M059J (cell line): ENCODE results near the gene CT45A9. TPM values are rescaled to one million over a fixed set of nuclear protein-coding genes. Genes with fewer than 3 reads are reported as not detected.
"Not testable (repeated sequence)": the region's sequence is repeated elsewhere in the genome, so short reads cannot be mapped to it uniquely, and the experiment has no call there.

Source experiments
- DNase-seq: peaks from one replicate; pipeline ENCODE4 v3.0.0-alpha.2; 2012; ENCODE audit warnings: low read depth
- total RNA-seq: library from RNA; depleted of rRNA; stranded (reverse); fragments of >200 nt; shearing (Covaris generic); gene quantifications from 2 replicates; pipeline ENCODE4 v1.2.3, GENCODE V29; 2014; rRNA removed

The CT45A9 gene, protein sequence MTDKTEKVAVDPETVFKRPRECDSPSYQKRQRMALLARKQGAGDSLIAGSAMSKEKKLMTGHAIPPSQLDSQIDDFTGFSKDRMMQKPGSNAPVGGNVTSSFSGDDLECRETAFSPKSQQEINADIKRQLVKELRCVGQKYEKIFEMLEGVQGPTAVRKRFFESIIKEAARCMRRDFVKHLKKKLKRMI
- not detected in 2 replicates for total RNA-seq

DNA sequence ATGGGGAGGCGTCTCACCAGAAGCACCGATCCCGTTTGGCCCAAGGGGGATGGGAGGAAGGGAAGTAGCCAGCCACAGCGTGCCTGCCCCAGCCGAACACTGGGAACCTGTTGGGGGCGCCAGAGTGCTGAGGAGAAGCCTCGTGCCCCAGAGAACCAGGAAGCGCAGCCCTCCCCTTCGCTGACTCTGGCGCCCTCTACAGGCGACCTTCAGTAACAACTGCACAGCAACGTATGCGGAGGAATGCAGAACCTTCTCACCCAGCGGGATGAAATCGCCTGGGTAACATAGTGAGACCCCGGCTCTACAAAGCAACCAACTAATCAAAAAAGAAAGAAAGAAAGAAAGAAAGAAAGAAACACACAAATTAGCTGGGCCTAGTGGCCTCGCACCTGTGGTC lies at the start of gene CT45A9:
Gene CT45A9 (minus strand): TSS at position 101 of the 400 bp plus-strand sequence. CDS start 3,751 bp downstream, outside the sequence.
- not testable (repeated sequence) for DNase-seq

DNA sequence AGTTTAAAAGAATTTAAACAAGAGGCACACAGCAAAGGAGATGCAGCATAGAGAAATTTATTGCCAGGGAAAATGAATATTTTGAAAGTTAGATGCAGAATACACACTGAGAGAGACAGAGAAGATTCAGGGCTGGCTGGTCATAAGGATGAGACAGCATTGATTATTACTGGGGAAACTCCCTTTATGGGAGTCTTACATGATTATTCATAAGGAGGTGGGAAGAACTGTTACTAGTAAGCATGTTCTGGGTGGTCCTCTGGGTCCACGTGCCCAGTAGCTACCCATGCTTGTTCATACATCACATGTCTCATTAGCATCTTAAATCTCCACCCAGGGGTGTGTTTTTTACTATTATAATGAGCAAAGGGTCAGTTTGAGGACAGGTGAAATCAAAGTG lies 48.9 kb upstream of the CT45A9 start:
- not testable (repeated sequence) for DNase-seq

DNA sequence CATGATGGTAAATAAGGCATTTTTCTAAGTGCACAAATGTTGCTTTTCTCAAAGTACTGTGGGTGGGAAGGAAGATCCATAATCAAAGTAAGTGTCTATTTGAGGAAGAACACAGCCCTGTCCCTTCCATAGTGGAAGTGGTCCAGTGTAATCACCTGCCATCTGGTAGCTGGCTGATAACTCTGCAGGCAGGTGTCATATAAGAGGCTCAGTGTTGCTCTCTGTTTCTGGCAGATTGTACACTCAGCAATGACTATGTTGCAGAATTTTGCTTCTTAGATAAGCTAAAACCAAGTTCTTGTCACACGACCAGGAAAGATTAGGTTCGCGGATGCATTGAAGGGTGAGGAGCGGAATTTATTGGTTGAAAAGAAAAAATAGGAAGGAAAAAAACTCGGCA lies 42.8 kb upstream of the CT45A9 start:
- no peak for DNase-seq

DNA sequence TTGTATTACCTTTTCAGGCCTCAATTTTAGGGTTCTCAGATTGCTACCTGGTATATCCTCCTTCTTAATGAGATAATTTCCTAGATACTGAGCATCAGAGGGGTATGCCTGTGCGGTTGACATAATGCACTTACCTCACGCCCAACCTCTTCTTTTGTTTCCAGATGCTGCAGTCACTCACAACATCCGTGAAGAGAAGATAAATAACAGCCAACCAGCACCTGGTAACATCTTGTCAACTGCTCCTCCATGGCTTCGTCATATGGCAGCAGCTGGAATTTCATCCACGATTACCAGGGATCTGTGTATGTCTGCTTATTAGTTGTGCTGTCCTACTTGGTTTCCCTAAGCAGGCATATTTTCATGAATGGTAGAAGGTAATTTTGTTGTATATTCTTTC lies 38.6 kb upstream of the CT45A9 start:
- no peak for DNase-seq

DNA sequence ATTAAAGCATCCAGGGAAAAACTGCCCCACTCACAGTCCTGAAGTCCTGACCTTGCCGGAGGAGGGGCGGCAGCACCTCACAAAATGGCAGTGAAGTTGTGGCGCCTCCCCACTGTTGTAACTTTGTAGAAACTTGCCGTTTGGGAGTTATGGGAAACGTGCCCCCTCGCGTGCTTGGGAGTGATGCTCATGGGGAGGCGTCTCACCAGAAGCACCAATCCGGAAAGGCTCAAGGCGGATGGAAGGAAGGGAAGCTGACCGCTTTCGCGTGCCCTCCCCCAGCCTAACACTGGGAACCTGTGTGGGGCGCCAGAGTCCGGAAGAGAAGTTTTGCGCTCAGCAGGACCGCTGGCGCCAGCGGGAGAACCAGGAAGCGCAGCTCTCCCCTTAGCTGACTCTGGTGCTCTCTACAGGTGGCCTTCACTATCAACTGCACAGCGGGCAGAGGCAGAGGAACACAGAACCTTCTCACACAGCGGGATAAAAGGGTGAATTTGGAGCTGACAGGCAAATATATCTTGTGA lies 21.7 kb upstream of the CT45A9 start, which contains the start of the genes CT45A10 and SAGE1:
Gene CT45A10 (minus strand): TSS at position 151 of the 524 bp plus-strand sequence. CDS start 8,100 bp downstream, outside the sequence.
Gene SAGE1 (plus strand): TSS at position 423 of the 524 bp plus-strand sequence. CDS start 2,527 bp downstream, outside the sequence.
- DNase-seq, result no peak

DNA sequence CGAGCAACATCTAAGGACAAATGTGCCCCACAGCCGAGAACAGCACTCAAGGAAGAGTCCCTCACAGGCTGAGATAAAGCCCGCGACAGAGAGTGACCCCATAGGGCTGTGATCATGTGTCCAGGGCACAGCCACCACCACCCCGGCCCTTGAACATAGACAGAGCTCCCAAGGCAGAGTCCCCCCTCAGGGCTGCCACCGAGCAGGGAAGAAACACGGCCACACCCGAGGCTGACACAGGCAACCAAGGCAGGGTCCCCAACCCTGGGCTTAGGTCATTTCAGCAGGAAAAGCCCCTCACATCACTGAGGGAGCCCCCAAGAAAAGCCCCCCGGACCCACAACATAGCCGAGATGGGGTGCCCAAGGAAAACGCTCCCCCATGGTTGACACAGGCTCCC lies 21.2 kb upstream of the CT45A9 start:
- no peak for DNase-seq

DNA sequence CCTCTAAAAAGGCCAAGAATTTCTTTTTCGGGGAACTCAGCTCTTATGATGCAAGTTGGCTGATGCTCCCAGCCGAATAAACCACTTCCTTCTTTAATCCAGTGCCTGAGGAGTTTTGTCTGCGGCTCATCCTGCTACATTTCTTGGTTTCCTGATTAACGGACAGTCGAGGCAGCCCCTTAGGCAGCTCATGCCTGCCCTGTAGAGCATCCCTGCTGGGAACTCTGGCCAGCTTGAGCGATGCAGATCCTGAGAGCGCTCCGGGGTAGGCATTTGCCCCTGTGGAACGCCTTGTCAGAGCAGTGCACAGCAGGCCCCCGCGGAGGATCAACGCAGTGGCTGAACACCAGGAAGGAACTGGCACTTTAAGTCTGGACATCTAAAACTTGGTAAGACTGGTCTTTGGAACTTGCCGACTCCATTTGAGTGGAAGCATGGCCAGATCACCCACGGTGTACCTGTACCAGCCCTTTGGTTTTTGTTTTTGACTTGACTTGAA lies 18.5 kb upstream of the CT45A9 start:
- no peak for DNase-seq

DNA sequence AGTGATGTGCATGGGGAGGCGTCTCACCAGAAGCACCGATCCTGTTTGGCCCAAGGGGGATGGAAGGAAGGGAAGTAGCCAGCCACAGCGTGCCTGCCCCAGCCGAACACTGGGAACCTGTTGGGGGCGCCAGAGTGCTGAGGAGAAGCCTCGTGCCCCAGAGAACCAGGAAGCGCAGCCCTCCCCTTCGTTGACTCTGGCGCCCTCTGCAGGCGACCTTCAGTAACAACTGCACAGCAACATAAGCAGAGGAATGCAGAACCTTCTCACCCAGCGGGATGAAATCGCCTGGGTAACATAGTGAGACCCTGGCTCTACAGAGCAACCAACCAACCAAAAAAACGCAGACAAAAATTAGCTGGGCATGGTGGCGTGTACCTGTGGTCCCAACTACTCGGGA lies 17.4 kb upstream of the CT45A9 start:
- peak; percentile 16 for DNase-seq

DNA sequence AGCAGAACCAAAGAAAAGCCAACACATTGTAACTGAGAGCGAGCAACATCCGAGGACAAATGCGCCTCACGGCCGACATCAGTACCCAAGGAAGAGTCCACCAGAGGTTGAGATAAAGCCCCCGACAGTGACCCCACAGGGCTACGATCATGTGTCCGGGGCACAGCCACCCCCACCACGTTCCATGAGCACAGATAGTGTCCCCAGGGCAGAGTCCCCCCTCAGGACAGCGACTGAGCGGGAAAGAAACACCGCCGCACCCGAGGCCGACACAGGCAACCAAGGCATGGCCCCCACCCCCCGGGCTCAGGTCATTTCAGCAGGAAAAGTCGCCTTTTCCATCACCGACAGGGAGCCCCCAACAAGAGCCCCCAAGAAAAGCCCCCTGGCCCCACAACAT lies 16.6 kb upstream of the CT45A9 start:
- DNase-seq, result not testable (repeated sequence)

DNA sequence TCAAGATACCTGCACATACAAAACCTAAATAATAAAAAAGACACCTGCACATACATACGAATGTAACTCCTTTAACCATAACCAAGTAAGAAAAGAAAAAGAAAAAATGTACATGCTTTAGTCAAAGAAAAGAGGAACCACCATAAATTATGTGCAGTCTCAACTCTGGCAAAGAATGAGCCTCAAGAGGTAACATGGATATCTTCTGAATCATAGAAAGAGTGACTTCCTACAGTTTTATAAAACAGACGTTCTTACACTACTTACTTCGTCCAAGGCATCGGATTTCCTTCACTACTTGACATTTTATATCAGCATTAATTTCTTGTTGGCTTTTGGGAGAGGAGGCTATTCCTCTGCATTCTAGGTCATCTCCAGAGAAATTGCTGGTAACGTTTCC lies 11.1 kb upstream of the CT45A9 start:
- DNase-seq, result not testable (repeated sequence)

DNA sequence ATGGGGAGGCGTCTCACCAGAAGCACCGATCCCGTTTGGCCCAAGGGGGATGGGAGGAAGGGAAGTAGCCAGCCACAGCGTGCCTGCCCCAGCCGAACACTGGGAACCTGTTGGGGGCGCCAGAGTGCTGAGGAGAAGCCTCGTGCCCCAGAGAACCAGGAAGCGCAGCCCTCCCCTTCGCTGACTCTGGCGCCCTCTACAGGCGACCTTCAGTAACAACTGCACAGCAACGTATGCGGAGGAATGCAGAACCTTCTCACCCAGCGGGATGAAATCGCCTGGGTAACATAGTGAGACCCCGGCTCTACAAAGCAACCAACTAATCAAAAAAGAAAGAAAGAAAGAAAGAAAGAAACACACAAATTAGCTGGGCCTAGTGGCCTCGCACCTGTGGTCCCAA lies 17.2 kb downstream of the CT45A9 start, which contains the start of gene CT45A8:
Gene CT45A8 (minus strand): TSS at position 101 of the 400 bp plus-strand sequence. CDS start 3,755 bp downstream, outside the sequence.
- not testable (repeated sequence) for DNase-seq

DNA sequence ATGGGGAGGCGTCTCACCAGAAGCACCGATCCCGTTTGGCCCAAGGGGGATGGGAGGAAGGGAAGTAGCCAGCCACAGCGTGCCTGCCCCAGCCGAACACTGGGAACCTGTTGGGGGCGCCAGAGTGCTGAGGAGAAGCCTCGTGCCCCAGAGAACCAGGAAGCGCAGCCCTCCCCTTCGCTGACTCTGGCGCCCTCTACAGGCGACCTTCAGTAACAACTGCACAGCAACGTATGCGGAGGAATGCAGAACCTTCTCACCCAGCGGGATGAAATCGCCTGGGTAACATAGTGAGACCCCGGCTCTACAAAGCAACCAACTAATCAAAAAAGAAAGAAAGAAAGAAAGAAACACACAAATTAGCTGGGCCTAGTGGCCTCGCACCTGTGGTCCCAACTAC lies 34.4 kb downstream of the CT45A9 start, which contains the start of gene CT45A7:
Gene CT45A7 (minus strand): TSS at position 101 of the 400 bp plus-strand sequence. CDS start 3,747 bp downstream, outside the sequence.
- DNase-seq, result not testable (repeated sequence)

DNA sequence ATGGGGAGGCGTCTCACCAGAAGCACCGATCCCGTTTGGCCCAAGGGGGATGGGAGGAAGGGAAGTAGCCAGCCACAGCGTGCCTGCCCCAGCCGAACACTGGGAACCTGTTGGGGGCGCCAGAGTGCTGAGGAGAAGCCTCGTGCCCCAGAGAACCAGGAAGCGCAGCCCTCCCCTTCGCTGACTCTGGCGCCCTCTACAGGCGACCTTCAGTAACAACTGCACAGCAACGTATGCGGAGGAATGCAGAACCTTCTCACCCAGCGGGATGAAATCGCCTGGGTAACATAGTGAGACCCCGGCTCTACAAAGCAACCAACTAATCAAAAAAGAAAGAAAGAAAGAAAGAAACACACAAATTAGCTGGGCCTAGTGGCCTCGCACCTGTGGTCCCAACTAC lies 51.7 kb downstream of the CT45A9 start, which contains the start of gene CT45A2:
Gene CT45A2 (minus strand): TSS at position 101 of the 400 bp plus-strand sequence. CDS start 3,747 bp downstream, outside the sequence.
- DNase-seq, result not testable (repeated sequence)

Other genes starting within 250 kb of the CT45A9 start
- not detected in 2 replicates for gene CT45A1, start 158.2 kb downstream of the CT45A9 start, total RNA-seq
- gene CT45A3, start 103.6 kb downstream of the CT45A9 start, total RNA-seq, result 0.37 TPM in 1 of 2 replicates, not detected in the other
- not detected in 2 replicates for gene CT45A5, start 86.3 kb downstream of the CT45A9 start, total RNA-seq
- not detected in 2 replicates for gene CT45A6, start 69.0 kb downstream of the CT45A9 start, total RNA-seq
- gene CT45A2, start 51.8 kb downstream of the CT45A9 start, total RNA-seq, result not detected in 2 replicates
- gene CT45A7, start 34.5 kb downstream of the CT45A9 start, total RNA-seq, result not detected in 2 replicates
- not detected in 2 replicates for gene CT45A8, start 17.3 kb downstream of the CT45A9 start, total RNA-seq
- gene CT45A10, start 21.6 kb upstream of the CT45A9 start, total RNA-seq, result not detected in 2 replicates
- not detected in 2 replicates for gene SAGE1, start 21.9 kb upstream of the CT45A9 start, total RNA-seq
- gene MMGT1, start 102.2 kb upstream of the CT45A9 start, total RNA-seq, result 43.4 and 62.9 TPM in 2 replicates
- 39.8 and 48.9 TPM in 2 replicates for gene SLC9A6, start 113.6 kb upstream of the CT45A9 start, total RNA-seq